Body of pancreas (tissue), 4 donors: ENCODE measurements around the gene GEMIN4.

ENCODE experiments used
- POLR2A ChIP-seq, 3 donors: fragments of 450-650 bp; IDR thresholded peaks; one replicate each; pipeline ENCODE4 v1.6.1; 2016; ENCODE audit warnings: antibody characterized with exemption in 3 of 3, mild to moderate bottlenecking in 2 of 3
- TF ChIP-seq, protein P1 (sequence below), 7 experiments: fragments of 450-650 bp in 4 of 7; fragments of 200-600 bp in 3 of 7; sonication (generic) in 3 of 7; IDR thresholded peaks; one replicate each; pipeline ENCODE4 v1.5.1; 2016 to 2019; ENCODE audit warnings: antibody characterized with exemption in 7 of 7

DNA sequence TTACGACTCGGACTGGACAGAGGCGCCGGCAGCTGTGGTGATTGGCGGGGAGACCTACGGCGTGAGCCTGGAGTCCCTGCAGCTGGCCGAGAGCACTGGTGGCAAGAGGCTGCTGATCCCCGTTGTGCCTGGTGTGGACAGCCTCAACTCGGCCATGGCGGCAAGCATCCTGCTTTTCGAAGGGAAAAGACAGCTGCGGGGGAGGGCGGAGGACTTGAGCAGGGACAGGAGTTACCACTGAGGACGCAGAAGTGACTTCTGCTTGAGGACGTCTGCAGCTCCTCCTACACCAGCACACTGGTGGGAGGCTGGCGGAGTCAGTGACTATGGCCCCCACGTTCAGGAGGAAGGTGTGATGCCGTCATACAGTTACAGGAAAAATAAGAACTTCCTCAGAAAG lies 39.8 kb upstream of the GEMIN4 start:
- TF ChIP-seq, protein P1, sequence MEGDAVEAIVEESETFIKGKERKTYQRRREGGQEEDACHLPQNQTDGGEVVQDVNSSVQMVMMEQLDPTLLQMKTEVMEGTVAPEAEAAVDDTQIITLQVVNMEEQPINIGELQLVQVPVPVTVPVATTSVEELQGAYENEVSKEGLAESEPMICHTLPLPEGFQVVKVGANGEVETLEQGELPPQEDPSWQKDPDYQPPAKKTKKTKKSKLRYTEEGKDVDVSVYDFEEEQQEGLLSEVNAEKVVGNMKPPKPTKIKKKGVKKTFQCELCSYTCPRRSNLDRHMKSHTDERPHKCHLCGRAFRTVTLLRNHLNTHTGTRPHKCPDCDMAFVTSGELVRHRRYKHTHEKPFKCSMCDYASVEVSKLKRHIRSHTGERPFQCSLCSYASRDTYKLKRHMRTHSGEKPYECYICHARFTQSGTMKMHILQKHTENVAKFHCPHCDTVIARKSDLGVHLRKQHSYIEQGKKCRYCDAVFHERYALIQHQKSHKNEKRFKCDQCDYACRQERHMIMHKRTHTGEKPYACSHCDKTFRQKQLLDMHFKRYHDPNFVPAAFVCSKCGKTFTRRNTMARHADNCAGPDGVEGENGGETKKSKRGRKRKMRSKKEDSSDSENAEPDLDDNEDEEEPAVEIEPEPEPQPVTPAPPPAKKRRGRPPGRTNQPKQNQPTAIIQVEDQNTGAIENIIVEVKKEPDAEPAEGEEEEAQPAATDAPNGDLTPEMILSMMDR (IDR thresholded peaks at IDR 0.05): no peak
- no peak for TF ChIP-seq POLR2A (IDR thresholded peaks at IDR 0.05)
